HG03442 (cell line): Measurements from ENCODE around the gene TAGAP.

Experiments used
- ATAC-seq: cut with Tn5 transposase; IDR thresholded peaks from one replicate; pipeline ENCODE4 v1.9.1; 2021; ENCODE audit warnings: mild to moderate bottlenecking, moderate library complexity; ENCODE audit not compliant: unreplicated experiment

The TAGAP gene

DNA sequence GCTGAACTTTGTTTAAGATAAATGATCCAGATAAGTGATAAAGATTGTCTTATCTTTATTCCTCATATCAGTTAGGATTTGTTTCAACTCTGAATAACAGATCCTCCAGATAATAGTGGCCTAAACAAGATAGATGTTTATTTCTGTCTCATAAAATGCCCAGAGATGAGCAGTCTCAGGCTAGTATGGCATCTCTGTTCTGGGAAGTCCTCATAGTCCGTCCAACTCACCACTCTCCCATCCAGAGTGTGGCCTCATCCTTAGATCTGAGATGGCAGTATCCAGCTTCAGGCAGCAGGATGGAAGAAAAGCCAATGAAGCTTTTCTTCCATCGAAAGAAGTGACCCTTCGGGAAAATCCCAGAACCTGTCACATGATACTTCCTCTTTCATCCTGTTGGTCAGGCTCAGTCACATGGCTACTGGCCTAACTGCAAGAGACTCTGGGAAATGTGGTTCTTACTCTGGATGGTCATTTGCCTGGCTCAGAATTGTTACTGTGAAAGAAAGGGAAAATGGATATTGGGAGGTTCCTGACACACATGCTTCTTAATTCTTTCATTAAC, 29.4 kb upstream of the TAGAP start:
- no peak for ATAC-seq

GRCh38 chr6:159071843-159072769, 27.3 kb upstream of the TAGAP start:
- no peak for ATAC-seq

DNA sequence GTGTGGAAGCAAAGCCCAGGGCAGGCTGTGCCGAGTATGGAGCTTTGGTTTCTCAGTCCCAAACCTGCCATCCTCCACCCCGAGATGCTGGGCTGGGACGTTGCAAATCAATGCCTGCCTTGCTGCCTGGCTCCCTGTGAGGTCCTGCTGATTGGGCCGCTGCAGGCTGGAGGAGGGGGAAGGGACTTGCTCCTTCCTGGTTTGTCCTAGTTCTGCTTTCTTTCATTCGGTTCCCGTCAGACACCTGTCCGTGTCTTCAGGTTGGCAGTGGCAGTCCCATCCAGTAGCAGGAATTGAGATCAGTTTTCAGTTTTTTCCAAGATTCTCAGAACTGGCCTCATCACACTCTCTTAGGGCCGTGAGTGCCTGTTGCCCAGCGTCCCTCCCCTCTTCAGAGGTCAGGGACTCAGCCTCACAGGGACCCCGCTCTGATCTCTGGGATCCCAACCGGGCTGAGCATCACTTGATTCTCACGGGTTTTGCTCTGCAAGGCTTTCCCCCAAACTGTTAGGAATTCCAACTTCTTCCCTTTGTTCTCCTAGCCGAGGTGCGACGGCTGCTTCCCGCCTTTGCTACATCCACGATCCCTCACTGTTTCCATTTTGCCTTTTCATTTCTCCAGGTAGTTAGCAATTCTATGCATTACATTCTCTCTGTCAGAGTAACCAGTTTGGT, 24.2 kb upstream of the TAGAP start:
- ATAC-seq: no peak

DNA sequence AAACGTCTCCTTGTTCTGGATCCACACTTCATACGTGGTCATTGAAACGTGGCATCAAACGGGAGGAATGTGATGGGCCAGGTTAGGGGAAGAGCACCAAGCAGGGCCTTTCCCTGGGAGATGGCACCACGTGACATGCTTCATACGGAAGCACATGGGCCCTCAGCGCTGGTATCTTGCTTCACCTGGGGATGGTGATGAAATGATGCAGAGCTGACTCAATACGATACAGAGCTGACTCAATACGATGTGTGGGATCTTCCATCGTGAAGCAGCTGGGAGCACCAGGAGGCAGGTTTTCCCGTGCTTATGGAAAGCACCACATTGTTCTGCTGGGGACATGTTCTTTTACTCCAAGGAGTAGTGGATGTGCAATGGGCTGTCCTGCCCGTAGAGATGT, 22.5 kb upstream of the TAGAP start:
- ATAC-seq: peak; percentile 60

- ATAC-seq: no peak
Observed at GRCh38 chr6:159066483-159066882, 21.7 kb upstream of the TAGAP start.

- ATAC-seq: no peak
Observed at GRCh38 chr6:159065759-159066329, 21.1 kb upstream of the TAGAP start.

DNA sequence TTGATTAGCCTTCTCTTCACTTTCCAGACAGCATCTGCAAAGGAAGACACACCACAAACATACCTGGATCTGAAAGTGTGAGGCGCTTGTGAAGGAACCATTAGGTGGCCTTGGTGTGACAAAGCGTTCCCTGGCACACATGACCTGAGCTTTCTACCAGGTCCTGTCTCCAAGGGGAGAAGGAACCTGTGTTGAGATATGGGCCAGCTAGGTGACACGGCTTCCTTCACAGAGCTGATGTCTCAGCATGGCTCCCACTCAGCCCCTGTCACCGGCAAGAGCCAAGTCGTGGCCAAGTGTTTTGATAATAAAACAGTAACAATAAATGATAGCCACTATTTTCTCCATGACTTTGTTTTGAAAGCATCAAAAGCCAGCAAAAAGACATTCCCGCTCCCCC, 20.3 kb upstream of the TAGAP start:
- ATAC-seq: no peak

DNA sequence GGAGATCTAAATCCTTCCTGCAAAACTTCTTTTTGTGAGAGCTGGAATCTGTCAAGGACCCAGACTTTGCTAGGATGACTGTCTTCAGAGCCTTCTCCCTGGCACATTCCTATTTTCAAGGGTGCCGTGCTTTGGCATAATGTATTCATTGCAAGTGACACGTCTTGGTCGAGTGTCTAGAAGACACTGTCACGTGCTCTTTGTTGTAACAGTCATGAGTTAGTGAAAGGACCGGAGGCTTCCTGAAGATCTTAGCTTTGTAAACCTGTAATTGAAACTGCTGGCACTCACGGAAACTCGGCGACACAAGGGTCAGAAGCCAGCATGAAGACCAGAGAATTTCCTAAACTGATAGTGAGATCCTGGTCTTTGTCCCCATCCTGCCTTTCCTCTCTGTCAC, 19.7 kb upstream of the TAGAP start:
- ATAC-seq: no peak

GRCh38 chr6:159063549-159063948, 18.8 kb upstream of the TAGAP start:
- no peak for ATAC-seq

DNA sequence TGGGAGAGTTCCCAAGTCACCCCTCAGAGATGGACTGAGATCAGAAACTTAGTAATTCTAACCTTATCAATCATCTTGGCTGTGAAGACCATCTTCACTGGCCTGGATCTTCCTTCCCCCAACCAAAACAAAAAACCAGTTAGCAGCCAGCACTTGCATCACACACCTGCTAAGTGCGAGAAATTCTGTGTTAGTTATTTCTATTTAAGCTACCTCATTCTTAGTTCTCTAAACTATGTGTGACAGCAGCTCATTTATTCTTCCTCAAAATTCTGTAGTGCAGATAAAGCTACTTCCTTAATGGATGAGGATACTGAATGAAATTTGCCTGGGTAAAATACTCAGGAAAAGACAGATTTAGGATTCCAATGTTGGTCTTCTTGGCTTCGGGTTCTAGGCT, 18.2 kb upstream of the TAGAP start:
- ATAC-seq: no peak

- ATAC-seq: no peak
Observed at GRCh38 chr6:159062564-159062945, 17.8 kb upstream of the TAGAP start.

- ATAC-seq: no peak
Observed at GRCh38 chr6:159061805-159062563, 17.2 kb upstream of the TAGAP start.

- ATAC-seq: no peak
Observed at GRCh38 chr6:159061146-159061545, 16.4 kb upstream of the TAGAP start.

- ATAC-seq: no peak
Observed at GRCh38 chr6:159059885-159060506, 15.2 kb upstream of the TAGAP start.

- ATAC-seq: no peak
Observed at GRCh38 chr6:159059141-159059540, 14.3 kb upstream of the TAGAP start.

DNA sequence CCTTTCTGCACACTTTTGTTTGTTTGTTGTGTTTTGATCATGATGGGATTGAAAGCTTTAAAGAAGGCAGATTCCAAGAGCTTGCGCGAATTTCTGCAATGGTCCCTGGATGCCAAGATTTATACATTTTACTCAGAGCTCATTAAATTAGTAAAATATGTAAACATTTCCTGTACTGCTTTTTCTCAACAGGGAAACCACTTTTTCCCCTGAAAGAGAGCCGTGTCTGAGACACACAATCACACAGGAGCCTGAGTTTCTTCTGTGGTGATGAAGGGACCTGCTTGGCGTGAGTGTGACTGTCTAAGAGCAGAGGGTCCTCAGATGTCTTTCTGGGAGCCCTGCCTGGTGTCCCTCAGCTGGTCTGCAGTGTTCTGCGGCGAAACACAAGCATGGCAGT, 12.1 kb upstream of the TAGAP start:
- ATAC-seq: no peak

DNA sequence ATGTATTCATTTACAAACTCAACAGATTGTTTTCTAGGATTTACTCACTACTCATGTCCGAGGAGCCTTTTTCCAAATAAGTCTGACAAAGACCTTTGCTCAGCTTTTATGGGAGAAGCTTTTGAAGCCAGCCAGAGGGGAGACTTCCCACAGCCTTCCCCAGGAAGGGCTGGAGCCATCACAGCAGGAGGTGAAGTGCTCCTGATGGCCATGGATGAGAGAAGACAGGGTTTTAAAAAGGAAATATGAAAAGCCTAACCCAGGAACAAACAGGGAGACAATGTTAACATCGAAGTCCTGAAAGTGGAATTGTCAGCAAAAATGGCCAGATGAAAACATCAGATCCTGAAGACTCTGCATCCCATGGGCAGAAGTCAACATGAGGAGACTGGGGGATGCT, 11.6 kb upstream of the TAGAP start:
- ATAC-seq: no peak

DNA sequence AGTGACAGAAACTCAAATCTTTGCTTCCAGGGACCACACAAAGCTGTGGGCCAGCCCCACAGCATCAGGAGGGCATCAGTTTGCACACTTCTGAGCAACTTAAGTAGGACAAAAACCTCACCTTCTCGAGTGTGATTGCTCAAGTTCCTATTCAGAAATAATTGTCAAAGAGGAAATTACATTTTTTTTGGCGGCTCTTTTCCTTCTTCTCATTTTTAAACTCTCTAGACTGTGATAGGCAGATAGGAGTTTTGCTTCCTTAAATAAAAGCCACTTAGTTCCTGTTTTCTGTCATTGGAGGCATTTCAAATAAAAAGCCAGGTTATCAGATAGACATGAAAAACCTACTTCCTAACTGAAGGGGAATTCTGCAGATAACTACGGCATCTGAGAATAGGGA, 11.2 kb upstream of the TAGAP start:
- ATAC-seq: no peak

DNA sequence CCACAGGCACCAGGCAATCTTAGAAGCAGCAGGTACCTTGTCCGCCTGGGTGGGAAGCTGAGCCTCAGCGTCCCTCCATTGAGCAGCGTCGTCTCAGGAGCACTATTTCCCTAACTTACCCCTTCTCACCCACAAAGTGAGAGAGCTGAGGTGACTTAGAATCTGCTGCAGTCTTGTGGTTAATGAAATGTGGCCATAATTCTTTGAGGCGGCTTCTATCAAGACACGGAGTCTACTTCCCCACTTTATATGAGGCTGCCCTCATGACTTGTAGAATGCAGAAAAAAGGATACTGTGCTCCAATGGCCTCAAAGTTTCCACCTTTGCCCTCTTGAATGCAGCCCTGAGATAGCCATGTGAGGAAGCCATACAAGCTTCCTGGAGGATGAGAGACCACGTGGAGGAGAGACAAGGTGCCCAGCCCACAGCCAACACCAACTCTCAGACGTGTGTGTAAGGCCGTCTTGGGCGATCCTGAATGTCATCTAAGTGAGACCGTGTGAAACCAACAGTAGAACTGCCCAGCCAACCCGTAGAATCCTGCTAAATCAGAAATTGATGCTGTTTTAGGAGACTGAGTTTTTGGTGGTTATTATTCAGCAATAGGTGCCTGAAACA, 9.1 kb upstream of the TAGAP start:
- ATAC-seq: no peak

DNA sequence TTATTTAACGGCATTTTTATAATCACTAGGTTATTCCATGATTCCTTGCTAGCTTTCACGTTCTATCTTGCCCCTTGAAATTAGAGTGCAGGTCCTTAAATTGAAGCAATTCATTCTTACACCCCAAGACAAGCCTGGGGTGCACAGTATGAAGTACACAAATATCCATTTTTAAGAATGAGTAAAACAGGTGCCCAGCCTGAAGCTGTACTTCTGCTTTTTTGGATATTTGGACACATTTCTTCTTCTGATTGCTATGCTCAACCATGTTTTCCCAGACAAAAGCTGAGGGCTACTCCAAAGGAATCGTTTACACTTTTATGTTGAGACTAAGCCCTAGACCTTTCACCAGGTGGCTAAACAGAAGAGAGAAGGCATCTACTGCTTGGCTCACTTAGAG, 7.9 kb upstream of the TAGAP start:
- ATAC-seq: no peak
